Astrocyte (in vitro differentiated cells and primary cell): ENCODE measurements around the gene SPRY1.

ENCODE experiments used
- EZH2 ChIP-seq: IDR thresholded peaks from 2 replicates; pipeline ENCODE4 v1.6.1; 2012; ENCODE audit warnings: mild to moderate bottlenecking, low read length, inconsistent platforms; ENCODE audit not compliant: insufficient read depth
- TF ChIP-seq, protein P1 (sequence below): IDR thresholded peaks from 2 replicates; pipeline ENCODE4 v1.5.1; 2011; ENCODE audit warnings: low read depth, mild to moderate bottlenecking, inconsistent platforms, low read length, moderate library complexity; ENCODE audit not compliant: insufficient read depth

DNA sequence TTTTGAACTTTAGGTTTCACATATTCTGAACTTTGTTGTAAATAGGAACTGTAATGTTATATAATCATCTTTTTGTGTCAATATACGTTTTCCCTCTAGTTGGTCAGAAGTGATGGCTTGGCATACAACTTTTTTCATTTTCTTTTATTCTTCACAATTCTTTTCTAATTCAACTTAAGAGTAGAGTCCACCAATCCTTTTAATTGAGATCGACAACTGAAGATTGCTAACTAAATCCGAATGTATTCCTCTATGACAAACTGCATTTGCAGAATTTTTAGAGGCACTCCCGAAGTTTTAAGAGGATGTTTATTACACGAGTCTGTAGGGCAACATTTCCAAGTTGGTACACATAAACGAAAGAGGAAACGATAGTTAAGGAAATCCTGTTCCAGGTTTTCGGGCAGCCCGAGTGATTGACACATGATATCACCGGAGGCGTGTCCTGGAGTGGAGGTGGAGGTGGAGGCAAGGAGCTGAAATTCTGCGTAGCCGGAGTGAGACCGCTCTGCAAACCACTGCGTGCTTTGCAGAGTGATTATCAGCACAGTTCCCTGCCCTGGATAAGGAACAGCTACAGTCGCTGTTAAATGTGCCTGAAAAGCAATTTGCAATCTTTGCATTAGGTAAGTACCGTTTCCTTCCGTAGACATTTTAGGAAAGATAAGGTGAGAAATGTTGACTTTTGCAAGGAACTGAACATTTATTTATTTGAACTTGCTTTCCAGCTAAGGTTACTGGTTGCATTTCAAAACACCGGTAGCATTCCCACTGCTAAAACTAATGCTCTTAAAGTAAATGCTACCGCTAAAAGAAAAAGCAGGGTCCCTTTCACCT, at the start of gene SPRY1:
- TF ChIP-seq, protein P1, sequence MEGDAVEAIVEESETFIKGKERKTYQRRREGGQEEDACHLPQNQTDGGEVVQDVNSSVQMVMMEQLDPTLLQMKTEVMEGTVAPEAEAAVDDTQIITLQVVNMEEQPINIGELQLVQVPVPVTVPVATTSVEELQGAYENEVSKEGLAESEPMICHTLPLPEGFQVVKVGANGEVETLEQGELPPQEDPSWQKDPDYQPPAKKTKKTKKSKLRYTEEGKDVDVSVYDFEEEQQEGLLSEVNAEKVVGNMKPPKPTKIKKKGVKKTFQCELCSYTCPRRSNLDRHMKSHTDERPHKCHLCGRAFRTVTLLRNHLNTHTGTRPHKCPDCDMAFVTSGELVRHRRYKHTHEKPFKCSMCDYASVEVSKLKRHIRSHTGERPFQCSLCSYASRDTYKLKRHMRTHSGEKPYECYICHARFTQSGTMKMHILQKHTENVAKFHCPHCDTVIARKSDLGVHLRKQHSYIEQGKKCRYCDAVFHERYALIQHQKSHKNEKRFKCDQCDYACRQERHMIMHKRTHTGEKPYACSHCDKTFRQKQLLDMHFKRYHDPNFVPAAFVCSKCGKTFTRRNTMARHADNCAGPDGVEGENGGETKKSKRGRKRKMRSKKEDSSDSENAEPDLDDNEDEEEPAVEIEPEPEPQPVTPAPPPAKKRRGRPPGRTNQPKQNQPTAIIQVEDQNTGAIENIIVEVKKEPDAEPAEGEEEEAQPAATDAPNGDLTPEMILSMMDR: no peak
- no peak for TF ChIP-seq EZH2
